ENCODE measurements around the gene LRRC4C. TPM values are rescaled to one million over a fixed set of nuclear protein-coding genes. Genes with fewer than 3 reads are reported as not detected.

The LRRC4C gene
- total RNA-seq, 1 donor from 2014 or later, result 0.41 TPM

- H3K27ac ChIP-seq (replicated peaks), result no peak overlapping the region
- TF ChIP-seq, protein P1, sequence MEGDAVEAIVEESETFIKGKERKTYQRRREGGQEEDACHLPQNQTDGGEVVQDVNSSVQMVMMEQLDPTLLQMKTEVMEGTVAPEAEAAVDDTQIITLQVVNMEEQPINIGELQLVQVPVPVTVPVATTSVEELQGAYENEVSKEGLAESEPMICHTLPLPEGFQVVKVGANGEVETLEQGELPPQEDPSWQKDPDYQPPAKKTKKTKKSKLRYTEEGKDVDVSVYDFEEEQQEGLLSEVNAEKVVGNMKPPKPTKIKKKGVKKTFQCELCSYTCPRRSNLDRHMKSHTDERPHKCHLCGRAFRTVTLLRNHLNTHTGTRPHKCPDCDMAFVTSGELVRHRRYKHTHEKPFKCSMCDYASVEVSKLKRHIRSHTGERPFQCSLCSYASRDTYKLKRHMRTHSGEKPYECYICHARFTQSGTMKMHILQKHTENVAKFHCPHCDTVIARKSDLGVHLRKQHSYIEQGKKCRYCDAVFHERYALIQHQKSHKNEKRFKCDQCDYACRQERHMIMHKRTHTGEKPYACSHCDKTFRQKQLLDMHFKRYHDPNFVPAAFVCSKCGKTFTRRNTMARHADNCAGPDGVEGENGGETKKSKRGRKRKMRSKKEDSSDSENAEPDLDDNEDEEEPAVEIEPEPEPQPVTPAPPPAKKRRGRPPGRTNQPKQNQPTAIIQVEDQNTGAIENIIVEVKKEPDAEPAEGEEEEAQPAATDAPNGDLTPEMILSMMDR (IDR thresholded peaks at IDR 0.05; ENCODE audit: borderline replicate concordance), result no peak
- intact Hi-C loops (cut with micrococcal nuclease), result loop anchor here (1.0 kb wide), 1 partner anchor 10 kb away; no protein-coding TSS in a partner anchor
- no peaks in the 10 kb centered on the region for H3K36me3 ChIP-seq
- H3K27me3 ChIP-seq (ENCODE audit: low read depth), result no peaks in the 10 kb centered on the region
- no peaks in the 10 kb centered on the region for H3K4me1 ChIP-seq
- DNase-seq, result no peak
- H3K4me3 ChIP-seq, result no peak overlapping the region
- peaks cover 53% of the 10 kb centered on the region for H3K9me3 ChIP-seq (replicated peaks)
Measured at GRCh38 chr11:40732132-40732531, 727.3 kb downstream of the LRRC4C start.

DNA sequence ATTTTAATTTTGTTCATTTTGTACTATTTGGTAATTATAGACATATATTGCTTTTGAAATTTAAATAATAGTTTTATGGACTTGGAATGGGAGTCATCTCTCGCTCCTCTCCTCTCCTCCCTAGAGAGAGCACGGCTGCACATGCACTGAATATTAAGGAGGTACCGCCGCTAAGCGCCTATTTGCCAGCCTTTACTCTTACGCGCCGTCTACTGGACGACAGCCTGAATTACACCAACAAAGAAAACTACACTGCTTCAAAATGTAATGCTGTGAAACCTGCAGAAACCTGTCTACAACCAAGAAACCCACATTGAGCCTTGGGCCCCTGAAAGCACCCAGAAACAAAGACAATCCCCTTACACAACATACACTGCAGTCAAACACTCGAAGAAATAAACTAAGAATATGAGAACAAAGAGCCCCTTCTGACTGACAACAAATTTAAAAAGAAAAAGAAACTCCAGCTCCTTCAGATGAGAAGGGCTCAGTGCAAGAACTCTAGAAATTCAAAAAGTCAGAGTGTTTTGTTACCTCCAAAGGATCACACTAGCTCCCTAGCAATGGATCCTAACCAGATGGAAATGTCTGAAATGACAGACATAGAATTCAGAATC lies 737.2 kb downstream of the LRRC4C start:
- no peak overlapping the region for H3K4me3 ChIP-seq
- intact Hi-C loops (cut with micrococcal nuclease), result no loop called here
- H3K36me3 ChIP-seq, result no peaks in the 10 kb centered on the region
- DNase-seq, result no peak
- no peaks in the 10 kb centered on the region for H3K27me3 ChIP-seq (ENCODE audit: low read depth)
- H3K4me1 ChIP-seq, result no peaks in the 10 kb centered on the region
- peaks cover 19% of the 10 kb centered on the region for H3K9me3 ChIP-seq (replicated peaks)
- TF ChIP-seq, protein P1 (IDR thresholded peaks at IDR 0.05; ENCODE audit: borderline replicate concordance), result peak; percentile 31
- no peak overlapping the region for H3K27ac ChIP-seq (replicated peaks)

GRCh38 chr11:40716344-40717130 lies 742.9 kb downstream of the LRRC4C start:
- H3K4me1 ChIP-seq, result no peaks in the 10 kb centered on the region
- intact Hi-C loops (cut with micrococcal nuclease), result no loop called here
- DNase-seq, result no peak
- no peak overlapping the region for H3K4me3 ChIP-seq
- no peaks in the 10 kb centered on the region for H3K36me3 ChIP-seq
- TF ChIP-seq, protein P1 (IDR thresholded peaks at IDR 0.05; ENCODE audit: borderline replicate concordance), result no peak
- no peaks in the 10 kb centered on the region for H3K27me3 ChIP-seq (ENCODE audit: low read depth)
- H3K27ac ChIP-seq (replicated peaks), result no peak overlapping the region
- H3K9me3 ChIP-seq (replicated peaks), result no peaks in the 10 kb centered on the region

DNA sequence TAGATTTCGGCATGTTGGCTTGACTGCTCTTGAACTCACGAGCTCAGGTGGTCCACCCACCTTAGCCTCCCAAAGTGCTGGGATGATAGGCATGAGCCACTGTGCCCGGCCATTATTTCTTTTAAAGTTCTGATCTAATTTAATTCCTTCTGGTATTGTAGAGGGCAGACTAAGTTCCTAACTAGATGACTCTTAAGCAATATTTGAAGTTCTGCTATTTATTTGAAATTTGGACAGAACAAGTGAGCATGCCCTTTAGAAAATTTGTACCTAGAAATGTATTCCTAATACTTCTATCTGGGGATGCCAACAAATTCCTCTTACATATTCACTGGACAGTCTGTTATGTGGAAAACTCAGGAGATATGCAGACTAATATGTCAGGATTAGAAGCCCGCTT lies 746.4 kb downstream of the LRRC4C start:
- no peaks in the 10 kb centered on the region for H3K9me3 ChIP-seq (replicated peaks)
- no peak overlapping the region for H3K4me3 ChIP-seq
- intact Hi-C loops (cut with micrococcal nuclease), result no loop called here
- no peak for DNase-seq
- H3K36me3 ChIP-seq, result no peaks in the 10 kb centered on the region
- H3K4me1 ChIP-seq, result no peaks in the 10 kb centered on the region
- TF ChIP-seq, protein P1 (IDR thresholded peaks at IDR 0.05; ENCODE audit: borderline replicate concordance), result no peak
- no peaks in the 10 kb centered on the region for H3K27me3 ChIP-seq (ENCODE audit: low read depth)
- H3K27ac ChIP-seq (replicated peaks), result no peak overlapping the region

- Histone ChIP-seq H3K36me3 (no peaks in the 10 kb centered on the region), H3K27ac (replicated peaks) (no peak overlapping the region), H3K9me3 (replicated peaks) (peaks cover 24% of the 10 kb centered on the region), H3K4me3 (no peak overlapping the region), H3K4me1 (no peaks in the 10 kb centered on the region), H3K27me3 (ENCODE audit: low read depth) (no peaks in the 10 kb centered on the region)
- no peak for DNase-seq
- TF ChIP-seq, protein P1 (IDR thresholded peaks at IDR 0.05; ENCODE audit: borderline replicate concordance), result no peak
- intact Hi-C loops (cut with micrococcal nuclease), result no loop called here
Measured at GRCh38 chr11:40701027-40701426, 758.4 kb downstream of the LRRC4C start.

Measured in left ventricle myocardium inferior (tissue), 1 donor.